ENCODE measurements around the gene TFAP2A. TPM values are rescaled to one million over a fixed set of nuclear protein-coding genes. Genes with fewer than 3 reads are reported as not detected.

TFAP2A gene
- total RNA-seq, 1 donor from 2014 or later, result 0.66 TPM

DNA sequence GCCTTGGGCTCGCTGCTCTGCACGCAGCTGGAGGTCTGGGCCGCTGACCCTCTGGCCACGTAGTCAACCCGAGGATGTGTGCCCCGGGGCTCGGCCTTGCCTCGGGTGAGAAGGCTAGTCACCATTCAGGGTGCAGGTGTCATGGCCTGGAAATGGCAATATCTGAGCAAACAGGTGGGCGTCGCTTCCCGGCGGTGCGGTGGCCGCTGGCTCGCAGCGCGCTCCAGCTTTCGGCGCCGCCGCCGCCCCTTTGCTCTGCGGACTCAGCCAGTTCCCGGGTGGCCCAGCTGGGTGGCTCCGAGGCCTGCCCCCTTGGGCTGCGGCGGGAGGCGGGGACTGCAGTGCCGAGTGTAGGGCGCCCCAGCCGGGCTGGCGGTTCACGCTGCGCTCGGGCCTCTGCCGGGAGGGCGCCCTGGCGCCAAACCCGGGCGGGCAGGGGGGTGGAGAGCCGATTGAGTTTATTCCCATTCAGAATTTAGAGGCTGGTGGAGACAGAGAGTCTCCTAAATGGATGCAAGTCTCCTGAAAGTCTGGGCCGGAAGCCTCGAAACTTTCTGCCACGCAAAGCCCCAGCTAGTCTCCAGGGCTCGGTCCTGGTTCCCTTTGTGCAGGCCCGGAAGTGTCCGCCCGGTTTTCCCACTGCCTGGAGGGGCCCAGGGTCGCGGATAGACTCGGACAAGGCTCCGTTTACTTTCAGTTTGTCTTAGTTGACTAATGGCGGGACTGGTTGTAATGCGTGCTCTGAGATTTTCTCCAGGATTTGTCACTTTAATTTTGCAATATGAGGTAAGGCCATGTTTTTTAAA is 11.3 kb upstream of the TFAP2A start:
- intact Hi-C loops (cut with micrococcal nuclease), result no loop called here
- H3K27me3 ChIP-seq (ENCODE audit: low read depth), result peaks cover 99% of the 10 kb centered on the region
- no peaks in the 10 kb centered on the region for H3K36me3 ChIP-seq
- peak overlapping the region; percentile 22 for H3K27ac ChIP-seq (replicated peaks)
- TF ChIP-seq, protein P1, sequence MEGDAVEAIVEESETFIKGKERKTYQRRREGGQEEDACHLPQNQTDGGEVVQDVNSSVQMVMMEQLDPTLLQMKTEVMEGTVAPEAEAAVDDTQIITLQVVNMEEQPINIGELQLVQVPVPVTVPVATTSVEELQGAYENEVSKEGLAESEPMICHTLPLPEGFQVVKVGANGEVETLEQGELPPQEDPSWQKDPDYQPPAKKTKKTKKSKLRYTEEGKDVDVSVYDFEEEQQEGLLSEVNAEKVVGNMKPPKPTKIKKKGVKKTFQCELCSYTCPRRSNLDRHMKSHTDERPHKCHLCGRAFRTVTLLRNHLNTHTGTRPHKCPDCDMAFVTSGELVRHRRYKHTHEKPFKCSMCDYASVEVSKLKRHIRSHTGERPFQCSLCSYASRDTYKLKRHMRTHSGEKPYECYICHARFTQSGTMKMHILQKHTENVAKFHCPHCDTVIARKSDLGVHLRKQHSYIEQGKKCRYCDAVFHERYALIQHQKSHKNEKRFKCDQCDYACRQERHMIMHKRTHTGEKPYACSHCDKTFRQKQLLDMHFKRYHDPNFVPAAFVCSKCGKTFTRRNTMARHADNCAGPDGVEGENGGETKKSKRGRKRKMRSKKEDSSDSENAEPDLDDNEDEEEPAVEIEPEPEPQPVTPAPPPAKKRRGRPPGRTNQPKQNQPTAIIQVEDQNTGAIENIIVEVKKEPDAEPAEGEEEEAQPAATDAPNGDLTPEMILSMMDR (IDR thresholded peaks at IDR 0.05; ENCODE audit: borderline replicate concordance), result no peak
- H3K4me1 ChIP-seq, result peaks cover 26% of the 10 kb centered on the region
- peak overlapping the region; percentile 67 for H3K4me3 ChIP-seq
- H3K9me3 ChIP-seq (replicated peaks), result no peaks in the 10 kb centered on the region
- no peak for DNase-seq

DNA sequence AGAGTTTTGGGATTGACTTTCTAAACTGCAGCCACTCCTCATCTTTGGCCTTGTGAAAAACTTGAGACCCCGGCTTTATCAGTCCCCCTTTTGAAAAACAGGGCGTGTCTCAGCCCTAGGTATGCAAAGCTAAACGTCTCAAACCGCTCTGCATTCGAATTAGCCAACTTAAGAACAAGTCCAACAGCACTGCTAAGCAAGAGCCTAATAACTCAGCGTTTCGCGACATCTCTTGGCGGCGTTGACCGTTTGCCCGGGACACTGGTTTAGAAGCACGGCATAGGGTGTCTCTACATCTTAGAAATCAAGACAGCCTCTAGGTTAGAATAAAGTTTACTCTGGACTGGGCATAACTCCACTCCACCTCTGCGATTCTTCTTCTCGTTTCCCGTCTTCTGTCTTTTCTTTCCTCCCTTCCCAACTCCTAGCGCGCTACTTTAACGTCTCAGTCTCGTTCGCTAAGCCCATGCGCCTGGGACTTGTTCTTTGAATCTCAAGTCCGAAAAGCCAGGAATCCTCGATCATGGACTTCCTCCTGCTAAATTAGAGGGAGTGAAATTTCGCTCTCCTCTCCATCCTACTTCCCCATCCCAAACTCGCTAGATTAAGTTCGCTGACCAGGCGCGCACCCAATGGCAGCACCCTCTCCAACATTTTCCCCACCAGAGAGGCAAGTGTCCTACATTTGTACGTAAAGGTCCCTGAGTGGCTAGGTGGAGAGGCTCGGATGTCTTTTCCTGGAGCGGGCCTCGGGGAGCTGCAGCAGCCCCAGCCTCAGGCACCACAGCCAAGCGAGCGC is 10.5 kb upstream of the TFAP2A start:
- Histone ChIP-seq H3K27me3 (ENCODE audit: low read depth) (peaks cover 99% of the 10 kb centered on the region), H3K27ac (replicated peaks) (no peak overlapping the region), H3K9me3 (replicated peaks) (no peaks in the 10 kb centered on the region), H3K36me3 (no peaks in the 10 kb centered on the region), H3K4me1 (peaks cover 34% of the 10 kb centered on the region), H3K4me3 (peak overlapping the region; percentile 67)
- intact Hi-C loops (cut with micrococcal nuclease), result no loop called here
- no peak for DNase-seq
- TF ChIP-seq, protein P1 (IDR thresholded peaks at IDR 0.05; ENCODE audit: borderline replicate concordance), result no peak

DNA sequence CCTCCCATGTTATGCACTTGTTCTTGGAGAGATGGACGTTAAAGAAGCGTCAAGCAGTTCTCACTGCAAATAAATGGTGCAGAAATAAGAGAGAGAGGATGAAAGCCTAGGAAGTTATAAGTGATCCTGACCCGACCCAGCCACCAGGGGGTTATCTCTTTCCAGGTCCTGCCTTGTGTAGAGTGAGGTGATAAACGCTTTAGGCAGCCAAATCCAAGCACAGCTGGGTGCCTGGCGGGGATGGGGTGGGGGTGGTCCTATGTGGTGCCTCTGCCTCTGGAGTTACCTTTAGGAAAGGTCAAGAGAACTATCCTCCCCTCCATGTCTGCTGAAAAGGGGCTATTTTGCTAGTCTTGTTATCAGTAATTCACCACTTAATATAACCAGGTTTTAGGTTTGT is 9.2 kb upstream of the TFAP2A start:
- Histone ChIP-seq H3K27ac (replicated peaks) (no peak overlapping the region), H3K4me3 (no peak overlapping the region), H3K4me1 (peaks cover 36% of the 10 kb centered on the region), H3K36me3 (no peaks in the 10 kb centered on the region), H3K9me3 (replicated peaks) (no peaks in the 10 kb centered on the region), H3K27me3 (ENCODE audit: low read depth) (peaks cover 99% of the 10 kb centered on the region)
- TF ChIP-seq, protein P1 (IDR thresholded peaks at IDR 0.05; ENCODE audit: borderline replicate concordance), result no peak
- DNase-seq, result no peak
- intact Hi-C loops (cut with micrococcal nuclease), result no loop called here

GRCh38 chr6:10422737-10423034 is 7.8 kb upstream of the TFAP2A start:
- H3K36me3 ChIP-seq, result no peaks in the 10 kb centered on the region
- H3K4me1 ChIP-seq, result peaks cover 40% of the 10 kb centered on the region
- no peak for DNase-seq
- peaks cover 99% of the 10 kb centered on the region for H3K27me3 ChIP-seq (ENCODE audit: low read depth)
- no peaks in the 10 kb centered on the region for H3K9me3 ChIP-seq (replicated peaks)
- no peak overlapping the region for H3K27ac ChIP-seq (replicated peaks)
- TF ChIP-seq, protein P1 (IDR thresholded peaks at IDR 0.05; ENCODE audit: borderline replicate concordance), result no peak
- no peak overlapping the region for H3K4me3 ChIP-seq
- intact Hi-C loops (cut with micrococcal nuclease), result no loop called here

GRCh38 chr6:10421921-10422736 is 7.3 kb upstream of the TFAP2A start:
- H3K4me1 ChIP-seq, result peaks cover 43% of the 10 kb centered on the region
- DNase-seq, result no peak
- H3K36me3 ChIP-seq, result no peaks in the 10 kb centered on the region
- TF ChIP-seq, protein P1 (IDR thresholded peaks at IDR 0.05; ENCODE audit: borderline replicate concordance), result no peak
- no peak overlapping the region for H3K4me3 ChIP-seq
- peaks cover 100% of the 10 kb centered on the region for H3K27me3 ChIP-seq (ENCODE audit: low read depth)
- H3K27ac ChIP-seq (replicated peaks), result no peak overlapping the region
- intact Hi-C loops (cut with micrococcal nuclease), result no loop called here
- no peaks in the 10 kb centered on the region for H3K9me3 ChIP-seq (replicated peaks)

Measured in left ventricle myocardium inferior (tissue), 1 donor.